SH-SY5Y (cell line): ENCODE results near the gene PTDSS2.

Experiments
- GATA2 ChIP-seq: IDR thresholded peaks from 2 replicates; pipeline ENCODE4 v1.6.1; 2011; ENCODE audit warnings: mild to moderate bottlenecking, low read depth, low read length
- GATA3 ChIP-seq: IDR thresholded peaks from 2 replicates; pipeline ENCODE4 v1.6.1; 2011; ENCODE audit warnings: low read depth, mild to moderate bottlenecking, low read length, moderate library complexity

DNA sequence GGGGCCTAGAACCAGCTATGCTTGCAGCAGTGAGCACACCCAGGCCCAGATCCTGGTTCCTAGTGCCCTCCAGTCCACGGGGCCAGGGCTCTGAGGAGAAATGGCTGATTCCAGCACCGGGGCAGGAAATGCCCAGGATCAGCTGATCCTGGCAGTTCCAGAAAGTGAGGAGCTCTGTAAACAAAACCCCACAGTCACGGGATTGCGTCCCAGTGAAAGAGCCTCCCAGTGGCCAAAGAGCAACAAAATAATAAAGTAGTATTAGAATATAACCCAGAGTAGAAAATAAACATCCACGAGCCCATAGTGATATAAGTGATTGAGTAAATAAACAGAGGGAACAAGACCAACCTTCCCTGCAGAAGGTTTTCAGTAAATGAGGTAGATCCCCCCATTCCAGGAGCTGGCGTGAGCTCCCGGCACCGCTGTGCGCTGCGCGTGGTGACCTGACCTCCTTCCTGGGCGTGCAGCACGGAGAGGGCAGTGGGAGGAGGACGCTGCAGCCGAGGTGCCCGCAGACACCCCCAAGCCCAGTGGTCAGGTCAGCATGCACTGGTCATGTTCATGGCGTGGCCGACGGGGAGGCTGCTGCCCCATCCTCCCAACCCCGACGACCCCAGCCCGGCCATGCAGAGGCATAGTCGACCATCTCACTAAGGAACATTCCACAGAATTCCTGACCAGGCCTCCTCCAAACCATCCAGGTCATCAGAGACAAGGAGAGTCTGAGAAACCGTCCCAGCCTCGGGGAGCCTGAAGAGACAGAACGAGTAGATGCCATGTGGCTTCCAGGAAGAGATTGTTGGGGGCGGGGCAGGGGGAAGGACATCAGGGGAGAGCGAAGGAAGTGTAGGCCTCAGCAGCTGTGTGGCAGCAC, 19.8 kb downstream of the PTDSS2 start:
- no peak for TF ChIP-seq GATA2
- no peak for TF ChIP-seq GATA3
